HepG2 (cell line): ENCODE measurements around the gene STK10. TPM values are rescaled to one million over a fixed set of nuclear protein-coding genes. Genes with fewer than 3 reads are reported as not detected.
A peak's percentile ranks its signal among the peaks of the same experiment; 100 is the strongest.

Source experiments
- ATAC-seq: fragments of 200-7000 bp; cut with Tn5 transposase; 3 replicates; pipeline ENCODE4 v1.9.1; 2020; ENCODE audit warnings: mild to moderate bottlenecking, moderate library complexity
- BruUV-seq: library from RNA; stranded (reverse); fragments of 400-500 nt; replicated peaks from 2 replicates; lab custom pipeline; 2021; lab: Mats Ljungman, UMichigan
- CTCF ChIA-PET: fragments of 300-600 bp; formaldehyde crosslinking; extraction: SDS; loops from one replicate; lab custom pipeline; 2021; ENCODE audit warnings: low total read pairs, inconsistent platforms, low intra/inter-chr PET ratio; lab: Yijun Ruan, JAX
- POLR2A ChIA-PET: fragments of 350-600 bp; sonication (Branson Sonifier 250); formaldehyde crosslinking; loops from one replicate; lab custom pipeline; 2020; ENCODE audit warnings: antibody characterized with exemption, inconsistent platforms; lab: Yijun Ruan, JAX
- DNase-seq: peaks from one replicate; pipeline ENCODE4 v3.0.0-alpha.2; 2015; ENCODE audit warnings: low spot score
- FAIRE-seq: peaks from 3 replicates; lab custom pipeline; 2011; peaks lifted over from hg19 to GRCh38; lab: Jason Lieb, UNC
- H2AFZ ChIP-seq: one replicate; pipeline ENCODE4 v1.6.1; 2011; ENCODE audit warnings: low read length, inconsistent platforms
- H3K27ac ChIP-seq: fragments of 300-600 bp; 3 replicates; pipeline ENCODE4 v1.8.0; 2011; ENCODE audit warnings: mixed run types, mild to moderate bottlenecking, mixed read lengths, low read length, inconsistent platforms; ENCODE audit not compliant: insufficient read depth; ENCODE audit errors: extremely low read length
- H3K27me3 ChIP-seq, 2 experiments: fragments of 200-600 bp in 1 of 2; 2 replicates in 1 of 2; 3 replicates in 1 of 2; pipeline versions ENCODE4 v1.6.0 to v1.8.0; 2011; ENCODE audit warnings: low read length in 2 of 2, mild to moderate bottlenecking in 2 of 2, moderate library complexity in 2 of 2, inconsistent platforms in 1 of 2; ENCODE audit not compliant: insufficient read depth in 2 of 2, control insufficient read depth in 1 of 2
- H3K36me3 ChIP-seq, 2 experiments: fragments of 200-600 bp in 1 of 2; replicated peaks in 1 of 2; 2 replicates in 1 of 2; 3 replicates in 1 of 2; pipeline versions ENCODE4 v1.5.1 to v1.8.0; 2011; ENCODE audit warnings: low read length in 2 of 2, inconsistent platforms in 1 of 2; ENCODE audit not compliant: insufficient read depth in 2 of 2, control insufficient read depth in 1 of 2
- H3K4me1 ChIP-seq: 2 replicates; pipeline ENCODE4 v1.5.1; 2012; ENCODE audit warnings: low read length, inconsistent platforms; ENCODE audit not compliant: insufficient read depth
- H3K4me2 ChIP-seq: 2 replicates; pipeline ENCODE4 v1.6.0; 2011; ENCODE audit warnings: low read depth, low read length, inconsistent platforms
- H3K4me3 ChIP-seq, 3 experiments: fragments of 200-600 bp in 1 of 3; sonication (generic), shearing (Covaris generic) in 1 of 3; replicated peaks in 1 of 3; 2 replicates each; pipeline ENCODE4 v1.5.1; 2011 to 2016; ENCODE audit warnings: low read length in 3 of 3, inconsistent platforms in 2 of 3, low read depth in 2 of 3, mild to moderate bottlenecking in 2 of 3, control low read depth in 1 of 3, mixed read lengths in 1 of 3; ENCODE audit not compliant: insufficient read depth in 1 of 3
- H3K79me2 ChIP-seq: one replicate; pipeline ENCODE4 v1.6.1; 2011; ENCODE audit warnings: low read length, inconsistent platforms; ENCODE audit not compliant: insufficient read depth
- H3K9ac ChIP-seq: 2 replicates; pipeline ENCODE4 v1.6.0; 2011; ENCODE audit warnings: mild to moderate bottlenecking, low read depth, low read length, inconsistent platforms; ENCODE audit not compliant: insufficient read depth
- H3K9me3 ChIP-seq: 2 replicates; pipeline ENCODE4 v1.5.1; 2012; ENCODE audit warnings: mild to moderate bottlenecking, low read length
- H4K20me1 ChIP-seq: 2 replicates; pipeline ENCODE4 v1.6.0; 2011; ENCODE audit warnings: inconsistent platforms, mild to moderate bottlenecking, low read length, moderate library complexity; ENCODE audit not compliant: insufficient read depth
- CREB1 ChIP-seq, 2 experiments: fragments of 450-650 bp in 1 of 2; IDR thresholded peaks; 2 replicates each; pipeline ENCODE4 v1.6.1; 2016 to 2017; ENCODE audit warnings: control low read depth in 1 of 2, mild to moderate bottlenecking in 1 of 2, missing compliant biosample characterization in 1 of 2, missing genetic modification characterization in 1 of 2
- PHF21A ChIP-seq: sonication (generic); formaldehyde crosslinking; IDR thresholded peaks from 2 replicates; pipeline ENCODE4 v1.5.0; 2020; ENCODE audit warnings: mild to moderate bottlenecking, missing genetic modification reagents
- ZNF101 ChIP-seq: sonication (generic); formaldehyde crosslinking; IDR thresholded peaks from 2 replicates; pipeline ENCODE4 v1.4.0; 2020; ENCODE audit warnings: mild to moderate bottlenecking, low read depth, missing genetic modification reagents, borderline replicate concordance
- ZNF574 ChIP-seq: sonication (generic); formaldehyde crosslinking; IDR thresholded peaks from 2 replicates; pipeline ENCODE4 v1.4.0; 2020; ENCODE audit warnings: missing genetic modification reagents
- ZNF660 ChIP-seq: sonication (generic); formaldehyde crosslinking; IDR thresholded peaks from 2 replicates; pipeline ENCODE4 v1.5.1; 2020; ENCODE audit warnings: mild to moderate bottlenecking, low read depth, missing genetic modification reagents, borderline replicate concordance
- WGBS: methylation state at CpG from one replicate; pipeline ENCODE4 v1.1.6; 2017; ENCODE audit warnings: low lambda C conversion rate; 5-methylcytosine and 5-hydroxymethylcytosine counted together
- in situ Hi-C: cut with HindIII; loops from 2 replicates; pipeline ENCODE4 v1.10.0; 2017; ENCODE audit warnings: low pct_unique_long_range_greater_than_20kb; ENCODE audit not compliant: extremely low pct_ligation_motif_present
- intact Hi-C: fragments of 100-400 bp; cut with micrococcal nuclease; formaldehyde crosslinking; loops from one replicate; pipeline ENCODE4 v1.10.0; 2022; ENCODE audit not compliant: unreplicated experiment
- polyA plus RNA-seq, 8 experiments: library from polyadenylated mRNA; depleted of rRNA in 3 of 8; stranded (reverse) in 7 of 8; unstranded in 1 of 8; fragments of >200 nt; fragmentation: Illumina TruSeq in 4 of 8; extraction: Trizol in 4 of 8; gene quantifications; 2 replicates each; pipeline versions ENCODE4 v1.2.1 to v1.2.3, GENCODE V29; 2011 to 2016; ENCODE audit warnings: low read depth in 4 of 8, missing spikeins in 1 of 8, mixed read lengths in 1 of 8; ENCODE audit not compliant: insufficient read depth in 1 of 8
- total RNA-seq, 5 experiments: library from RNA; depleted of rRNA; stranded (reverse); fragments of >200 nt; fragmentation: Illumina TruSeq; extraction: Trizol; gene quantifications; 2 replicates each; pipeline ENCODE4 v1.2.3, GENCODE V29; 2016; ENCODE audit warnings: low read depth in 1 of 5

STK10 gene
- total and polyA plus RNA-seq, 2 of the 13 experiments (the other 11 are each of a cell fraction or from before 2014, with no cell fraction given): 7.0 to 7.2 TPM

- Histone ChIP-seq H2AFZ (no peak overlapping the region), H3K27ac (no peak overlapping the region), H3K79me2 (peaks cover 75% of the 10 kb centered on the region), H3K4me3 (no peak overlapping the region), H4K20me1 (peaks cover 26% of the 10 kb centered on the region), H3K36me3 (no peaks in the 10 kb centered on the region), H3K9ac (no peak overlapping the region), H3K4me1 (peaks cover 39% of the 10 kb centered on the region), H3K4me2 (0 out of 2 replicates have a peak overlapping the region, but pooled peaks have one; percentile 90), H3K9me3 (no peaks in the 10 kb centered on the region), H3K27me3 (peaks cover 0 to 4% of the 10 kb centered on the region in 2 experiments; a peak in 1 of 5 replicates)
- intact Hi-C loops (no loop called here), in situ Hi-C loops (no loop called here)
- BruUV-seq: no TSS peak
- ChIA-PET CTCF (no interaction called here), POLR2A (no interaction called here)
- TF ChIP-seq ZNF660 (CRISPR knock-in tag): no peak
- TF ChIP-seq ZNF101 (CRISPR knock-in tag): no peak
- no peak for TF ChIP-seq CREB1 (IDR thresholded peaks at IDR 0.05)
- no peak for TF ChIP-seq CREB1 (CRISPR knock-in tag; IDR thresholded peaks at IDR 0.05)
- TF ChIP-seq PHF21A (CRISPR knock-in tag): no peak
- no peak for TF ChIP-seq ZNF574 (CRISPR knock-in tag)
- WGBS: 85% methylated on average over 1 of the region's 1 CpG
- ATAC-seq (no peak), DNase-seq (no peak), FAIRE-seq (no peak)
Measured at GRCh38 chr5:172003746-172004145, 184.3 kb downstream of the STK10 start.
